Activated CD4-positive, alpha-beta T cell treated with anti-CD3 and anti-CD28 coated beads for 48 hours (primary cell): ENCODE data around the gene EFHC2.
"Not testable (repeated sequence)": the region's sequence is repeated elsewhere in the genome, so short reads cannot be mapped to it uniquely, and the experiment has no call there.

Source experiments
- DNase-seq: peaks from one replicate; pipeline ENCODE4 v3.0.0-alpha.2; 2020

The EFHC2 gene

GRCh38 chrX:44291468-44292092 is 51.9 kb downstream of the EFHC2 start:
- DNase-seq: no peak

DNA sequence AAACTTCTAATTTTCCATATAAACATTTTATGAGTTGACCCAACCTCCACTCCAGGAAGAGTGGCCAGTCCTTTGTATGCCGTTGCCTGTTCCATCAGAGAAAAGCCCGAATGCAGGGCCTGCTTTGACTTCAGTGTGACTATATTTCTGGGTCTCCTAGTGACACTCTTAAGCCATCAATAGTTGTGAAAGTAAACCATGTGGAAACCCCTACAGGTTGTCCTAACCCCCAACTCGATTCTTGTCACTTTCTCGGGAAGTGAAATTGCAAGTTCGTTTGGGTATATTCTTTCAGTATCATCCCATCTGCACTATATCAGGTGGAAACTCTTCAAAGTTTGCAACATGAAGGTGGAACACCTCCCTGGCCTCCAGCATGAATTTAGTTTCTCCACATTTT is 52.8 kb downstream of the EFHC2 start:
- DNase-seq: no peak

GRCh38 chrX:44282753-44283152 is 60.7 kb downstream of the EFHC2 start:
- DNase-seq: no peak

- DNase-seq: no peak
Observed at GRCh38 chrX:44280116-44280515, 63.4 kb downstream of the EFHC2 start.

DNA sequence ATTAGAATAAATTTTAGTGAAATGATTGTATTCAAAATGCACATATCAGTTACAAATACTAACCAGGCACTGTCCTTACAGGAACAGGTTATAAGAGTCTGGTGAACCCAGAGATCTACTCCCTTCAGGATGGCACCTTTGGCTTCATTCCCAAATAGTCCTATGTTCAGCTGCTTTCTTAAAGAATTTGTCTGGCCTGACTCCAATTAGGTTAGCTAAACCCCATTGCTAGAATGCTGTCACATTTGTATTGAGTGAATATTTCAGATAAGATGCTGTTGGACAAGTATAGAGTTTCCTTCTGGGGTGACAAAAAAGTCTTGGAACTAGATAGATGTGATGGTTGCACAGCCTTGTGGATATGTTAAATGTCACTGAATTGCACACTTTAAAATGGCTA is 69.4 kb downstream of the EFHC2 start:
- no peak for DNase-seq

GRCh38 chrX:44267861-44268260 is 75.6 kb downstream of the EFHC2 start:
- DNase-seq: no peak

GRCh38 chrX:44267116-44267515 is 76.4 kb downstream of the EFHC2 start:
- no peak for DNase-seq

DNA sequence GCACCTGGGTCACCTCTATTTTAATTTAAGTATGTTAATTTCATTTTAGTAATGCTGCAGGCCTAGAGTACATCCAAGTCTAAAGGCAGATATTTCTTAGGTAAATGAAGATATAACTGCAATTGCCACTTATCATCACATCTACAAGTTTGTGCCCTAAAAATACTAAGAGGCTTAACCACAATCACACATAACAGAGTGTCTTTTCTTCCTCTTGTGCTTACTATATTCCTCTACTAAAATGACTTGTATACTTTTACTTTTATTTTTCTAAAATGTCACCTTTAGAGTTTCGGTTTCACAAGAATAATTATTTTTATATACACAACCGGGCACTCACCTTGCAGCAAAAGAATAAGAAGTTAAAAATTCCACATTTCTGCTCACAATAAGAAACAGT is 77.9 kb downstream of the EFHC2 start:
- no peak for DNase-seq

GRCh38 chrX:44264936-44265335 is 78.5 kb downstream of the EFHC2 start:
- DNase-seq: no peak

DNA sequence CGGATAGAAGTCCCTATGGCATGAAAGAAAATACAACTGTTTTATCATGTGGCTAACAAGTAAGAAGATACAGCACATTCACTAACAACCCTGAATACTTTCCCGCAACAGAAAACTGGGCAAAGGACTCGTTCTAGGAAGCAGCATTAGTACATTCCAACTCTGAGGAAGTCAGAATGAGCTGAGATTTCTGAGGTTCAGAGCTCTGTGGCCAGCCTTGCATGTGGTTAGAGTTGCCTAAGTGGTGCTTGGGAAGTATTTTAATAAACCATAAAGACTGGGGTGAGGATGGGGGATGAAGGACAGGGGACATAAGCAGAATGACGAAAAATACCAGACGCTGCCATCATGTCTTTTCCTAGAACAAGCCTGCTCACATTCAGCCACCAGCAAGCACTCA is 82.2 kb downstream of the EFHC2 start:
- no peak for DNase-seq

DNA sequence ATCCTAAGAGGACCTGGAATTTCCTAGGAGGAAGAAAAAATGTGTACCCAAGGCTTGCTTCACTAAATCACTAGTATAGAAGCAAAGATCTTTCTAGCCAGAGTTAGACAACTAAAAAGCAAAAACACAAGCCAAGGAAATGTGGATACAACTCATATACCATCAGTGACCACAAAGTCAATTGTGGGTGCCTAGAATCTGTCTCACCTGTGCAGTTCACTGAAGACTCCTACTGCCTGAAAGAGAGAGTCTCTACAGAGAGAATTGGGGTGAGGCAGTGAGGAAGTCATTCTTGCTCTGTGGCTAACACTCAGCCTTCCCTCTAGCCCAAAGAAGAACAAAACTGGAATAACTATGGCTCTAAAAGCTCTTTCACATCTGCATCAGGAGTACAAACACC is 82.9 kb downstream of the EFHC2 start:
- no peak for DNase-seq

- DNase-seq: not testable (repeated sequence)
Observed at GRCh38 chrX:44255742-44256141, 87.7 kb downstream of the EFHC2 start.

DNA sequence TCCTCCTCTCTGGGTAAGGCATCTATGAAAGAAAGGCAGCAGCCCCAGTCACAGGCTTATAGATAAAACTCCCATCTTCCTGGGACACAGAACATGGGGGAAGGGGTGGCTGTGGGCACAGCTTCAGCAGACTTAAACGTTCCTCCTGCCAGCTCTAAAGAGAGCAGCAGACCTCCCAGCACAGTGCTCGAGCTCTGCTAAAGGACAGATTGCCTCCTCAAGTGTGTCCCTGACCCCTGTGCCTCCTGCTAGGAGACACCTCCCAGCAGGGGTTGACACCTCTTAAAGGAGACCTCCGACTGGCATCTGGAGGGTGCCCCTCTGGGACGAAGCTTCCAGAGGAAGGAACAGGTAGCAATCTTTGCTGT is 89.9 kb downstream of the EFHC2 start:
- DNase-seq: peak; percentile 2

GRCh38 chrX:44252688-44253574 is 90.5 kb downstream of the EFHC2 start:
- DNase-seq: peak; percentile 25

GRCh38 chrX:44247468-44247867 is 96.0 kb downstream of the EFHC2 start:
- DNase-seq: no peak

- DNase-seq: no peak
Observed at GRCh38 chrX:44246826-44247225, 96.6 kb downstream of the EFHC2 start.

DNA sequence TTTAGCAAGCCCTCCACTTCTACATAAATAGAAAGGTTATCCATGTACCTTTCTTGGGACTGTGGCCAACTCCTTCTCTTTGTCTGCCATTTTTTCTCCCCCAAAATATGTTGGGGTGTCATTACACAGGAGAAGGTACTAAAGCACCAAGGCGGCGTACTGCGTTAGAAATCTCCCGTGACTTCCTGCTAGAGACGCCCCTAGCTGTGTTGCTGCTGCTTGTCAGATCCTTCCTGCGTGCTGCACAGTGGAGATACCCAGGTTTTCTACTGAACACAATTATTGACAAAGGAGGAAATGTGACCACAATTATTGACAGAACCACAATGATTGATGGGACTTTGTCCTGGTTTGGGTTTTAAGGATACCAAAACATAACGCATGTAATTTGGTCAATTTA is 97.7 kb downstream of the EFHC2 start:
- DNase-seq: peak; percentile 17

DNA sequence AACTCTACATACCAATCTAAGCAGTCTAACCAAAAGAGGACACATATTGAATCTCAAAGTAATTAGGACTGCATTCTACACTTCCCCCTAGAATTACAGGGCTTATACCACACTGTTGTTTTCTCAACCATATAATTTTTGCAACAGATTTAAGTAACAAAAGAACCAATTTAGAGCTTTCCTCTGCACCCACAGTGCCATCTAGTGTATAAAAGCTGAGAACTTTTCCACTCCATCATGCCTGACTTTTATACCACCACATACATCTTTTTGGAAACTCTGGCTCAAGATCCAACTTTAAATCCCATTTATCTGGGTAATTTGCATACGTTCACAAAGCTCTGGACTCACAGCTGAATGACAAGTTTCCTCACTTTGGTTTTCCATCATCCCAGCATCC is 99.5 kb downstream of the EFHC2 start:
- no peak for DNase-seq

DNA sequence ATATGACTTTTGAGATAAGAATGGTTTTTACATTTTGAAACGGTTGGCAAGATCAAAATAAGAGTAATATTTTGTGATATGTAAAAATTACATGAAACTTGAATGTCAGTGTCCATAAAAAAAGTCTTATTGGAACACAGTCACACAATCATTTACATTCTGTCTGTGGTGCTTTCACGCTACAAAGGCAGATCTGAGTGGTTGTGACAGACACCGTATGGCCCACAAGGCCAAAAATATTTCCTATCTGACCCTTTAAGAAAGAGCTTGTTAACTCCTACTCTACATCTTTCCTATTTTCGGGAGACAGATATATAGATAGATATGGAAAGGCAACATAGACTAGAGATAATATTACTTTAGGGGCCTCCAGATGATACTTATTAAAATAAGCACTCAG is 101.9 kb downstream of the EFHC2 start:
- DNase-seq: no peak

DNA sequence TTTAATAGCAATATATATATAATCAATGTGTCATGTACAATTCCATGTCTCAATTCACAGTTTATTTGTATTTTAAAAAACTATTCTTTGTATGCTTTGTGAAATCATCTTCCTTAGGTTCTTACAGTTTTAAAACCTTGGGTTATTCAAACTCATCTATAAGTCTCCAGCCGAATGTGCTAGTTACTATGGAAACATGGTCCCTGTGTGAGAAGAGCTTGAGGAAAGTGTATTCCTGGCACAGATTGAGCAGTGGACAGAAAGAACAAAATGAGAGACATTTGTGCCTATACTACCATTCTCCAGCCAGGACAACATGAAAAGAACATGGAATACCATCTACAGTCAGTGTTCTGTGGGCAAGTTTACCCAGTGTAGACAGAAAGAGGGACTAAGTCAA is 103.4 kb downstream of the EFHC2 start:
- no peak for DNase-seq

DNA sequence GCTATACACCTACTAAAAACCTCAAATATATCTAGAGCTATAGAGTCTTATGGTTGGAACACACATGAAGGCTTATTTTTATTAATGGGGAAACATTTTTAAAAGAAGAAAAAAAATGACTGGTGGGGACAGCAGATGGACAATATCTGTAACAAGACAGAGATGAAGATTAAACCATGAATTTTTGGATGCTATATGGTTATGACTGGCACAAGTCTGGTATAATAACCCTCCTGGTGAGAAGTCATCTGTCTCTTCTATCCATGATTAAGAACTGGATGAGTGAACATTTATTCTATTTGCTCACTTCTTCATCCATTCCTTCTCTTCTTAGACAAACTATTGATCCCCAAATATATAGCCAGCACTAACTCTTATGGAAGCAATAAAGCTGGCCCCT is 104.4 kb downstream of the EFHC2 start:
- DNase-seq: no peak

GRCh38 chrX:44235534-44235933 is 107.9 kb downstream of the EFHC2 start:
- no peak for DNase-seq

- DNase-seq: no peak
Observed at GRCh38 chrX:44234541-44234940, 108.9 kb downstream of the EFHC2 start.

- DNase-seq: no peak
Observed at GRCh38 chrX:44234116-44234515, 109.4 kb downstream of the EFHC2 start.

DNA sequence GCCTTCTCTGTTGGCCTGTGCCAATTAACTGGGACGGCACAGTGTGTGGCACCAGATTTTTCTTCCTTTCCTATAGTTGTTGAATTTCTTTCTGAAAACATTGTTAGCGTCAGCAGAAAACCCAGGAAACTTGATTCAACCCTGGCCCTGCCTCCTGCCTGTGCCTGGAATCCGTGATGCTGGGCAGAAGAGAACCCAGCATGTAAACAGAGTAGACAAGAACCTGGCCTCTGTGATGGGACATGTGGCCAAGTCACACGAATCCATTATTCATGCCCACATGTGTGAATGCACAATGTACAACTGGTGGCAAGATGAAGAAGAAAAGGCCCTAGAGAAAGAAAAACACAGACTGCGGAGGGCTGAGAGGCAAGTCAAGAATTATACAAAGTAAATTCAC is 111.4 kb downstream of the EFHC2 start:
- DNase-seq: no peak
